Neural progenitor cell (in vitro differentiated cells): ENCODE results near the gene HMGA1.

ENCODE experiments used
- EZH2 ChIP-seq: fragments of 200-600 bp; sonication (generic); IDR thresholded peaks from 2 replicates; pipeline ENCODE4 v1.6.1; 2017; ENCODE audit warnings: antibody characterized with exemption, mild to moderate bottlenecking, moderate library complexity
- TF ChIP-seq, protein P1 (sequence below): fragments of 200-600 bp; sonication (generic); IDR thresholded peaks from 2 replicates; pipeline ENCODE4 v1.5.1; 2017; ENCODE audit warnings: antibody characterized with exemption, mild to moderate bottlenecking

DNA sequence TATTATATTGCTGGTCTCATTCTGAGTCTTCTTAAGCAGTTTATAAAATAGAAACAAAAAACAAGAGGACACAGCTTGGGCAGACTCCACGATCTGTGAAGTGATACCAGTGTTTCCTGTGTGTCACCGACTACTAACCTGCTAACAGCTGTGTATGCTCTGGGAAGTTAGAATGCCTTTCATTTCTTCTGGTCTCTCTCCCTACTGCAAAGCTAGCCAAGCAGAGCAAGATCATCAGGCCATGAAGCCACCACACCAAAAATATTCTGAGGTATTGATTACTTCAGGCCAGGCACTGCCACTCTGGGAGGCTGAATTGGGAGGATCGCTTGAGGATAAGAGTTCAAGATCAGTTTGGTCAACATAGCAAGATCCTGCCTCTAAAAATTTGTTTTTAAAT lies 59.0 kb downstream of the HMGA1 start:
- TF ChIP-seq, protein P1, sequence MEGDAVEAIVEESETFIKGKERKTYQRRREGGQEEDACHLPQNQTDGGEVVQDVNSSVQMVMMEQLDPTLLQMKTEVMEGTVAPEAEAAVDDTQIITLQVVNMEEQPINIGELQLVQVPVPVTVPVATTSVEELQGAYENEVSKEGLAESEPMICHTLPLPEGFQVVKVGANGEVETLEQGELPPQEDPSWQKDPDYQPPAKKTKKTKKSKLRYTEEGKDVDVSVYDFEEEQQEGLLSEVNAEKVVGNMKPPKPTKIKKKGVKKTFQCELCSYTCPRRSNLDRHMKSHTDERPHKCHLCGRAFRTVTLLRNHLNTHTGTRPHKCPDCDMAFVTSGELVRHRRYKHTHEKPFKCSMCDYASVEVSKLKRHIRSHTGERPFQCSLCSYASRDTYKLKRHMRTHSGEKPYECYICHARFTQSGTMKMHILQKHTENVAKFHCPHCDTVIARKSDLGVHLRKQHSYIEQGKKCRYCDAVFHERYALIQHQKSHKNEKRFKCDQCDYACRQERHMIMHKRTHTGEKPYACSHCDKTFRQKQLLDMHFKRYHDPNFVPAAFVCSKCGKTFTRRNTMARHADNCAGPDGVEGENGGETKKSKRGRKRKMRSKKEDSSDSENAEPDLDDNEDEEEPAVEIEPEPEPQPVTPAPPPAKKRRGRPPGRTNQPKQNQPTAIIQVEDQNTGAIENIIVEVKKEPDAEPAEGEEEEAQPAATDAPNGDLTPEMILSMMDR = no peak
- TF ChIP-seq EZH2 = no peak
